Glutamatergic neuron (in vitro differentiated cells): Measurements from ENCODE around the gene P2RY13. TPM values are rescaled to one million over a fixed set of nuclear protein-coding genes. Genes with fewer than 3 reads are reported as not detected.

Experiments used
- DNase-seq: peaks from one replicate; pipeline ENCODE4 v3.0.0; 2022
- H3K27ac Mint-ChIP-seq: one replicate; pipeline ENCODE4 v1.8.0; 2020; ENCODE audit warnings: mild to moderate bottlenecking, mixed read lengths, inconsistent platforms; ENCODE audit not compliant: unreplicated experiment
- H3K27me3 Mint-ChIP-seq: one replicate; pipeline ENCODE4 v1.8.0; 2020; ENCODE audit warnings: mild to moderate bottlenecking, moderate library complexity, mixed read lengths, inconsistent platforms; ENCODE audit not compliant: unreplicated experiment
- H3K36me3 Mint-ChIP-seq: one replicate; pipeline ENCODE4 v1.8.0; 2020; ENCODE audit warnings: mild to moderate bottlenecking, mixed read lengths, inconsistent platforms; ENCODE audit not compliant: unreplicated experiment
- H3K4me1 Mint-ChIP-seq: one replicate; pipeline ENCODE4 v1.8.0; 2020; ENCODE audit warnings: mild to moderate bottlenecking, low read depth, mixed read lengths, inconsistent platforms; ENCODE audit not compliant: unreplicated experiment
- H3K4me3 Mint-ChIP-seq: one replicate; pipeline ENCODE4 v1.8.0; 2020; ENCODE audit warnings: mild to moderate bottlenecking, mixed read lengths, inconsistent platforms; ENCODE audit not compliant: unreplicated experiment
- H3K9me3 Mint-ChIP-seq: one replicate; pipeline ENCODE4 v1.8.0; 2020; ENCODE audit warnings: mild to moderate bottlenecking, moderate library complexity, mixed read lengths, inconsistent platforms; ENCODE audit not compliant: unreplicated experiment
- CTCF ChIP-seq: fragments of 200-600 bp; sonication (generic); IDR thresholded peaks from one replicate; pipeline ENCODE4 v1.5.0; 2021; ENCODE audit not compliant: partially characterized antibody, unreplicated experiment
- total RNA-seq: library from RNA; stranded (reverse); fragmentation: NEBNext Ultra II Directional; extraction: Animal tissue kit (Norgen Biotek cat#: 25700); gene quantifications from one replicate; pipeline ENCODE4 v1.2.1, GENCODE V29; 2021; ENCODE audit not compliant: unreplicated experiment

The P2RY13 gene
- total RNA-seq, 1 donor from 2014 or later, result not detected

GRCh38 chr3:151318313-151318712, 11.0 kb downstream of the P2RY13 start:
- Mint-ChIP-seq H3K9me3 (peaks cover under 1% of the 10 kb centered on the region), H3K36me3 (no peaks in the 10 kb centered on the region), H3K27me3 (peaks cover 2% of the 10 kb centered on the region), H3K4me3 (no peak overlapping the region), H3K27ac (no peak overlapping the region), H3K4me1 (no peaks in the 10 kb centered on the region)
- no peak for DNase-seq
- no peak for TF ChIP-seq CTCF

GRCh38 chr3:151316267-151316991, 12.9 kb downstream of the P2RY13 start, which contains the start of gene GPR87:
TSS of gene GPR87 (minus strand) at chr3:151316820. CDS start at chr3:151300100, 16,720 bp downstream.
- DNase-seq, result no peak
- peaks cover 2% of the 10 kb centered on the region for H3K27me3 Mint-ChIP-seq
- no peak for TF ChIP-seq CTCF
- no peak within 1 kb of the TSS for H3K27ac Mint-ChIP-seq
- H3K4me1 Mint-ChIP-seq, result peaks cover 1% of the 10 kb centered on the region
- no peaks in the 10 kb centered on the region for H3K36me3 Mint-ChIP-seq
- no peaks in the 10 kb centered on the region for H3K9me3 Mint-ChIP-seq
- H3K4me3 Mint-ChIP-seq, result no peak within 1 kb of the TSS

GRCh38 chr3:151315846-151316245, 13.5 kb downstream of the P2RY13 start:
- Mint-ChIP-seq H3K36me3 (no peaks in the 10 kb centered on the region), H3K27ac (no peak overlapping the region), H3K4me1 (peaks cover 1% of the 10 kb centered on the region), H3K27me3 (peaks cover 2% of the 10 kb centered on the region), H3K9me3 (no peaks in the 10 kb centered on the region), H3K4me3 (no peak overlapping the region)
- TF ChIP-seq CTCF, result no peak
- DNase-seq, result no peak

GRCh38 chr3:151315136-151315535, 14.2 kb downstream of the P2RY13 start:
- Mint-ChIP-seq H3K9me3 (no peaks in the 10 kb centered on the region), H3K27me3 (peaks cover 2% of the 10 kb centered on the region), H3K27ac (no peak overlapping the region), H3K36me3 (no peaks in the 10 kb centered on the region), H3K4me1 (peaks cover 1% of the 10 kb centered on the region), H3K4me3 (no peak overlapping the region)
- no peak for DNase-seq
- TF ChIP-seq CTCF, result no peak

GRCh38 chr3:151314593-151314992, 14.8 kb downstream of the P2RY13 start:
- Mint-ChIP-seq H3K9me3 (no peaks in the 10 kb centered on the region), H3K4me1 (peaks cover 1% of the 10 kb centered on the region), H3K27me3 (peaks cover under 1% of the 10 kb centered on the region), H3K27ac (no peak overlapping the region), H3K4me3 (no peak overlapping the region), H3K36me3 (no peaks in the 10 kb centered on the region)
- DNase-seq, result no peak
- no peak for TF ChIP-seq CTCF
